Measurements from ENCODE around the gene APOB.

DNA sequence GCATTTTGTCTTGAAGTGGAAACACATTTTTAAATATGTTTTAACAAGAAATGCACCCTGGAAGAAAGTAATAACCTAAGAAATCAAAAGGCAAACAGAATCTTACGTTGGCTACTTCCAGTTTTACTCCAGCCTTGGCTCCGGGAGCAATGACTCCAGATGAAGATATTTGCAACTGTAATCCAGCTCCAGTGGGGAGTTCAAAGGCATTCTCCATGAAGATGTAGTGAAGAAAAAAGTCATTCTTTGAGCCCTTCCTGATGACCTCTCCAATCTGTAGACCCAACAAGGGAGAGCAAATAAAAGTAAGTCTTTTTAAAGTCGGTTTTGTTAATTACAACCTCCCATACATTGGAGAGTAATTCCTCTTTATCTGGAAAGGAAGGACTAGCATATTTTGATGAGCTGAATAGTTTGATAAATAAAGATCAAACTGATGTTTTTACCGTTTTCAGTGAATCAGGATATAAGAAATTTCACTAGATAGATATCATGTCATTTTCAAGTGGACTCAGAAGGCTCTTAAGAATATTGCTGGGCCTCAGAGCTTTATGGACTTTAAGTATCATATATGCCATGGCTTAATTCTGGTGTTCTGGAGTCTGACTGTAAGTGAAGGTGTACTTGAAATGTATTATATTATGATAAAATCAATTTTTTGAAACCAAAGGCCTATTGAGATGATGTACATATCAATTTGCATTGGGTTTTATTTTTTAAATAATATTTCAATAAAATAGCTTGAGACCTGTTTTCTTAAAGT is 20.3 kb downstream of the APOB start:
- TF ChIP-seq, protein P1, sequence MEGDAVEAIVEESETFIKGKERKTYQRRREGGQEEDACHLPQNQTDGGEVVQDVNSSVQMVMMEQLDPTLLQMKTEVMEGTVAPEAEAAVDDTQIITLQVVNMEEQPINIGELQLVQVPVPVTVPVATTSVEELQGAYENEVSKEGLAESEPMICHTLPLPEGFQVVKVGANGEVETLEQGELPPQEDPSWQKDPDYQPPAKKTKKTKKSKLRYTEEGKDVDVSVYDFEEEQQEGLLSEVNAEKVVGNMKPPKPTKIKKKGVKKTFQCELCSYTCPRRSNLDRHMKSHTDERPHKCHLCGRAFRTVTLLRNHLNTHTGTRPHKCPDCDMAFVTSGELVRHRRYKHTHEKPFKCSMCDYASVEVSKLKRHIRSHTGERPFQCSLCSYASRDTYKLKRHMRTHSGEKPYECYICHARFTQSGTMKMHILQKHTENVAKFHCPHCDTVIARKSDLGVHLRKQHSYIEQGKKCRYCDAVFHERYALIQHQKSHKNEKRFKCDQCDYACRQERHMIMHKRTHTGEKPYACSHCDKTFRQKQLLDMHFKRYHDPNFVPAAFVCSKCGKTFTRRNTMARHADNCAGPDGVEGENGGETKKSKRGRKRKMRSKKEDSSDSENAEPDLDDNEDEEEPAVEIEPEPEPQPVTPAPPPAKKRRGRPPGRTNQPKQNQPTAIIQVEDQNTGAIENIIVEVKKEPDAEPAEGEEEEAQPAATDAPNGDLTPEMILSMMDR (IDR thresholded peaks at IDR 0.05; ENCODE audit: insufficient read depth, low read length): no peak
- TF ChIP-seq, protein P2, sequence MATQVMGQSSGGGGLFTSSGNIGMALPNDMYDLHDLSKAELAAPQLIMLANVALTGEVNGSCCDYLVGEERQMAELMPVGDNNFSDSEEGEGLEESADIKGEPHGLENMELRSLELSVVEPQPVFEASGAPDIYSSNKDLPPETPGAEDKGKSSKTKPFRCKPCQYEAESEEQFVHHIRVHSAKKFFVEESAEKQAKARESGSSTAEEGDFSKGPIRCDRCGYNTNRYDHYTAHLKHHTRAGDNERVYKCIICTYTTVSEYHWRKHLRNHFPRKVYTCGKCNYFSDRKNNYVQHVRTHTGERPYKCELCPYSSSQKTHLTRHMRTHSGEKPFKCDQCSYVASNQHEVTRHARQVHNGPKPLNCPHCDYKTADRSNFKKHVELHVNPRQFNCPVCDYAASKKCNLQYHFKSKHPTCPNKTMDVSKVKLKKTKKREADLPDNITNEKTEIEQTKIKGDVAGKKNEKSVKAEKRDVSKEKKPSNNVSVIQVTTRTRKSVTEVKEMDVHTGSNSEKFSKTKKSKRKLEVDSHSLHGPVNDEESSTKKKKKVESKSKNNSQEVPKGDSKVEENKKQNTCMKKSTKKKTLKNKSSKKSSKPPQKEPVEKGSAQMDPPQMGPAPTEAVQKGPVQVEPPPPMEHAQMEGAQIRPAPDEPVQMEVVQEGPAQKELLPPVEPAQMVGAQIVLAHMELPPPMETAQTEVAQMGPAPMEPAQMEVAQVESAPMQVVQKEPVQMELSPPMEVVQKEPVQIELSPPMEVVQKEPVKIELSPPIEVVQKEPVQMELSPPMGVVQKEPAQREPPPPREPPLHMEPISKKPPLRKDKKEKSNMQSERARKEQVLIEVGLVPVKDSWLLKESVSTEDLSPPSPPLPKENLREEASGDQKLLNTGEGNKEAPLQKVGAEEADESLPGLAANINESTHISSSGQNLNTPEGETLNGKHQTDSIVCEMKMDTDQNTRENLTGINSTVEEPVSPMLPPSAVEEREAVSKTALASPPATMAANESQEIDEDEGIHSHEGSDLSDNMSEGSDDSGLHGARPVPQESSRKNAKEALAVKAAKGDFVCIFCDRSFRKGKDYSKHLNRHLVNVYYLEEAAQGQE (IDR thresholded peaks at IDR 0.05; ENCODE audit: insufficient replicate concordance, low read depth): no peak
- TF ChIP-seq POLR2AphosphoS5 (IDR thresholded peaks at IDR 0.05; ENCODE audit: low read depth) (no peak), GABPA (IDR thresholded peaks at IDR 0.05; ENCODE audit: low read depth) (no peak)

All from HL-60 (cell line).